Erythroblast (primary cell): ENCODE measurements around the gene PLCH1.

Experiments used
- GATA1 ChIP-seq: IDR thresholded peaks from 2 replicates; pipeline ENCODE4 v1.6.1; 2011; ENCODE audit warnings: low read depth, mild to moderate bottlenecking, control low read depth, low read length, moderate library complexity
- POLR2A ChIP-seq: IDR thresholded peaks from 2 replicates; pipeline ENCODE4 v1.6.1; 2011; ENCODE audit warnings: mild to moderate bottlenecking, low read length

DNA sequence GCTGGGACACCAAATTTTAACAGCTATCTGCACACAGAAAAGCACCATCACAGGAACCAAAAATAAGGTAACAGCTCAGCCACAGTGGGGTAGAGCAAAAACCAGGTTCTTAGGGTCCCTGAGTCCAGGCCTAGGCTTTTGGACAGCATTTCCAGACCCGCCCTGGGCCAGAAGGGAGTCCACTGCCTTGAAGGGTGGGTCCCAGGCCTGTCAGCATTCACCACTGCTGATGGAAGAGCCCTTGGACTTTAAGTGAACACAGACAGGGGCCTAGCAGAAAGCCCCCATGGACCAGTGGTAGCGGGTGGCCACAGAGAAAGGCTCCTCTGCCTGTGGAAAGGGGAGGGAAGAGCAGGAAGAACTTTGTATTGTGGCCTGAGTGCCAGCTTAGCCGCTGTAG lies 56.4 kb downstream of the PLCH1 start:
- no peak for TF ChIP-seq POLR2A
- TF ChIP-seq GATA1, result no peak
